Ammon's horn (tissue), 1 donor: Measurements from ENCODE around the gene NPAS3.

Source experiments
- DNase-seq: peaks from one replicate; pipeline ENCODE4 v3.0.0-alpha.2; 2016; ENCODE audit warnings: low spot score

Gene NPAS3

DNA sequence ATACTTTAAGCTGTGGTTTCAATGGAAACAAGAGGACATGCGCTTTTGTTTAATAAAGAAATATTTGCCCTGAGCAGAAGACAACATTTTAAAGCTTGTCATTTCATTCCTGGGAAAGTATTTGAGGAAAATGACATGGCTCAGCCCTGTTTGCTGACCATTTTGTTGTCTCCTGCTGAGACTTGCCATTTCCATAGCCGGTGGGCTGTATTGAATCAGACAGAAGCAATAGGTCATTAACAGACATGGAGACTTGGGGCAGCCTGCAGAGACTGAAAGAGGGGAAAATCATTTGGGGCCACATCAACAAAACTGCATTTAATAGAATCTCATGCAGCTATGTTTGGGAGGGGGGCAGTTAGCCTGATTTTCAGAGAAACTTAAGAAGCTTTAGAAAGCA is 443.0 kb downstream of the NPAS3 start:
- no peak for DNase-seq

DNA sequence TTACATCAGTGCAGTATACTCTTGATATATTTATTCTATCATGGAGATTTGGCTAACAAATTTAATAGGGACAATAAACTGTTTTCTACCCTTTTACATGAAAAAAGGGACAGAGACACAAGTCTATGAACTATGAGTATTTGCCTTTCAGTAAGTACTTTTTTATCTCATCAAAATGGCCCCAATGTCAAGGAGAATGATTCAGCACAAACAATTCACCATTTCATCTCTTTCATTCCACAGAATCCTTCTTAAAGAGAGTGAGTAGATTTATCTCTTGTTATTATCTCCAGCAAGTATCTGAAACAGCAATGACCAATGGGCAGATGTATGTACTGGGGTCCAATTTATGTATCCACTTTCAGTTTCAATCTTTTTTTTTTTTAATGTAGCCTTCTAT is 447.5 kb downstream of the NPAS3 start:
- DNase-seq, result no peak

DNA sequence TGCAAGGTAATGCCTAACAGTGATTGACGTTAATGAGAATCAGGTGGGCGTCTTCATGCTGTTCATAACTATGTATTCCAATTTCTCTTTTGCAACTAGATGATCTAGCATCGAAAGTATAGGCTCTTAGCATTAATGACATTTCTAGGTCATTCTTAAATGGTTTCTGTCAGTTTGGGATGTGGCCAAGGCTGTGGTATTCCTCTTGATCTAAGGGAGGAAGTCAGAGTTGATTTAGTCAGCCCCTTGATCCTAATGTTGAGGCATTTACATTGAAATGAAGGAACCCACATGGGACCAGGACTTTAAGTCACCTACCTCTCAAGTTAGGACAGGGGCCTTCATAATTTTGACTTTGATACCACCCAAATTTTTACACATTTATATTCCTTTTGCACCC is 448.1 kb downstream of the NPAS3 start:
- no peak for DNase-seq

DNA sequence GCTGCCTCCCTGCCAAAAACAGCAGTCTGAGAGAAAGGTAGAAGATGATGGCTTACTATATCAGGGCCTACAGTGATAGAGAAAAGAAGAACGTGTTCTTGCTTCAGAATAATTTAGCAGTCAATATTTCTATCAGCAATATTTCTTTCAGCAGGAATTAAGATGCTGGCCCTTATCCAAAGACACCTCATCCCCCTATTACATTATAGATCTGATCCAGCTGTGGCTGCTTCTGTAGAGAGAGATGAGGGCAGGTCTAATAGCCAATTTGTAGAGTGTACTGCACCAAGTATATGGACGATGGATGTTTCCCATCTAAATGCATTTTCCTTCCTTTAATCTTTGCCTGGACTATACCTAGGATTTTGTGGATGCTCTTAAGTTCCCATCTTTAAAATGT is 451.7 kb downstream of the NPAS3 start:
- no peak for DNase-seq

DNA sequence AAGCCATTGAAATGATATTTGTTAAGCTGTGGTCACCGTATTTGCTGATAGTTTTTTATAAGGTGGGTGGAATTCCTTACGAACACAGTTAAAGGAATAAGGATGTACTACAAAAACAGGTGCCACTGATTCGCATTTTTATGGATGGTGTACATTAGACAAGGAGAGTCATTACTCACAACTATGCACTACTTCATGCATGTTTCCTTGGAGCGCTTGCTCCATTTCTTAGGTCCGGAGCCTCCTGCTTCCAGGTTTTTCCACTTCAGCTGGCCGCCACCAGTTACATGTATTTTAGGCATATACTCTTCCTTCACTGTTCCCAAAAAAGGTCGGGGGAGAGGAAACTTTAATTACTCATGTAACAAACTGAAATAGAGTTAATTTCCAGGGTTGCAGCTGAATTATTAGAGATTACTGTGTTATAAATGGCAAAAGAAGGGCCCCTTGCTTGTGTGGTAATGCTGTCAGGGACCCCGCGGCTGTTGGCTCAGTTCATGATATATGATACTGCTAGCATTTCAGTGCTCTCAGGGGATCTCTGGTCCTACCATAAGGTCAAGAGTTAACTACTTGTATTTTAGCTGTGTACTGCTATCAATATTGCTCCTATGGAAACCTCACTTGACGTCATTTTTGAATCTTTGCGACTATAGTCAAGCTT is 454.7 kb downstream of the NPAS3 start:
- no peak for DNase-seq

DNA sequence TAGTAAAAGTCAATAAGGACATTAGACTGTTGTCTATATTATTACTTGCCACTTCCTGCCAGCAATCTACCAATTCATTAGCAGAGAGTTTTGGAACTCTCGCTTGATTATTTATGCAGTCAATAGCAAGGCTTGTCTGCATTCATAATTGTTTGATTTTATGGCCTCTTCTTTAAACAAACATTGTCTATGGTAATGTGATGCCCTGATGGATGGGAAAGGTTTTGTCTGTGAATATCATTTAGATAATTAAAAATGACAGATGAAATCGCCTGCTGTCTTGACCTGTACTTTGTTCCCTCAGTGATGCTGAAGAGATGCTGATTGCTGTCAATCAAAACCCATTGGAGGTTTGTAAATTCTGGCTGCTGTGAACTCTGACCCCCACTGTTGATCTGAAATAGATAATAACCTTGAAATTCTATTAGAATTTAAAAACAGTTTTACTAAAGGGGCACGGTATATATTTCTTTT is 455.3 kb downstream of the NPAS3 start:
- DNase-seq, result no peak

DNA sequence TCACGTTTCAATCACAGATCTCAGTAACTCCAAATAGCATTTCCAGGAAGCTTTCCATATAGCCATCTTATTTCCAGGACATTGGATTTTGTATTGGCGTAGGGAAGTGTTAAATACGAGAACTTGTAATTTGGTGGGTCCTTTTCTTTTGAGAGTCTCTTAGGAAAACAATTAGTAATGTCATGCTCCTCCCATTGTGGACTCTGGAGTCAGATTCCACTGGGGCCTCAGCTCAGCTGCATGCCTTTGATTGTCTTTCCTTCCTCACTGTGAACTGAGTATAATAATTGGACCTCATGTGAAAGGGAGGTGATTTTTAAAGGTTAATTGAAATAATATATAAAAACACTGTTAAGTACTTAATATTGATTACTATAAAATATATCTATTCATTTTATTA is 462.6 kb downstream of the NPAS3 start:
- no peak for DNase-seq

DNA sequence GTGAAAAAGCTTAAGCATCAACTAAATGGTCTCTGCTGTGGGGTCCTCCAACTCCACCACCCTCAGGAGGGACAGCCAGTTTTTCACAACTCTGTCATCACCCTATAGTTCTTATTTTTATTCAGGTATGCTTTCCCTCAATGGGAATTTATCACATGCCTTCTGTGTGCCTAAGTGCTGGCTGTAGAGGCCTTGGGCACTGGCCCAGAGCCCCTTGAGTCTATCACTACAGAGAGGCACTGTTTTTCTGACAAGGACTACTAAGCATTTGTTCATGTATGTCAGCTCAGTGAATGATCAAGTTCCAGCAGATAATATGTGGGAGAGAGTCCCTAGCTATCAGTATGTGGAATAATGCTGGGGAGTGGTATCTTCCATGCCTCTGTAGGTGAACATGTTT is 463.9 kb downstream of the NPAS3 start:
- DNase-seq, result no peak

DNA sequence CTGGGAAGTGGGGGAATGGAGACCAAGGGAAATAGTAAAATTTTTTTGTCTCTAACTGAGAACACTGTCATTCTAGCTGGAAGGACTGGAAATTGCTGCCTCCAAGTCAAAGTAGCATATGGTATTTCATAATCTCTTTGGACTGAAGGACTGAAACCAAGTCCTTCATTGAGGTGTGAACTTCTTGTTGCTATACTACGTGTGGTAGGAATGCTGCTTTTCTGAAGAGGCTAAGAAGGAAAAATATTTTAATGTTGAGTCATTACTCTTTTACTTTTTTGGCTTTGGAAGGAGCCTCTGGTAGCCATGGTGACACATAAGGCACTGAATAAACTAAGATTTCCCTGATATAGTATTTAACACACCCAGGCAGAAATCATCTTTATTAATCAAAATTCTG is 465.4 kb downstream of the NPAS3 start:
- no peak for DNase-seq

DNA sequence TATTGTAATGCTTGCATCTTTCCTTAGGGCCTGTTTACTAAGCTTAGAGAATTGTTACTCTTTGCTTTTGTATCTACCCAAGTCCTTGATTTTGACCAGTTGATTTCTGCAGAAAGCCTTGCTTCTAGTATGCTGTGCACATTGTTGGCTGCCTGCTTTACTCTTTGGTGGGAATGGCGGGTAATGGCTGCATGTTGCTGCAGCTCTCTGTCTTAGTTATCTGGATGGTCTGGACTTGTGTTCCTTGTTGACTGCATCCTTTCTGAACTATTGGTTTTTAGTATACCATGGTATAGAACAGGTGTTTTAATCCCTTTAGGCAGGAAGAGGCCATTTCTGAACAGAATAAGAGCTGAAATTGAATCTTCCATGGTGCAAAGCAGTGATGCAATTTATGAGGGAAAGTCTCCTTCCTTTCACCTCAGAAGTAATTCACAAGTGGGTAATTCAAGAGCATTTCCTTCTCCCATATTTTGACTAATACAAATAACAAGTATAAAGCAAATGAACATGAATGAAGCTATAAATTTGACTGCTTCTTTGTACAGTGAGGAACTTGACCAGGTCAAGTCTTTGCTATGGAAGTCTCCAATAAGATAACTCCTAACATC is 466.4 kb downstream of the NPAS3 start:
- no peak for DNase-seq

DNA sequence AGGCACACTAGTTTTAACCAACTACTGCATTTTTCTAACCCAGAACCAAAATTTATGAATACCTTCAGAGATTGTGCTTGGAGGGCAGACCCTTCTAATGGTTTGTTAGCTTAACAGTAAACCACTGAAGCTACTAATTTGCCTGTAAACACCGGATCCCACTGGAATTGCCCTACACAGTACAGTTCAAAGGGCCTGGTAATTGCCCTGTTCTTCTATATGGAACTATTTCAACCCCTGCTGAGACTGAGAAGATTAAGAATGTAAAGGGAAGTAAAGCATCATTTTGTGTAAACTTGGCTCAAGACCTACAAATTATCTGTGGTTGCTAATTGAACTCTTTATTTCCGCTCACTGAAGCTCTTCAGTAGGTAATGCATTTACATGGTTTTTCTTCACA is 468.1 kb downstream of the NPAS3 start:
- no peak for DNase-seq

DNA sequence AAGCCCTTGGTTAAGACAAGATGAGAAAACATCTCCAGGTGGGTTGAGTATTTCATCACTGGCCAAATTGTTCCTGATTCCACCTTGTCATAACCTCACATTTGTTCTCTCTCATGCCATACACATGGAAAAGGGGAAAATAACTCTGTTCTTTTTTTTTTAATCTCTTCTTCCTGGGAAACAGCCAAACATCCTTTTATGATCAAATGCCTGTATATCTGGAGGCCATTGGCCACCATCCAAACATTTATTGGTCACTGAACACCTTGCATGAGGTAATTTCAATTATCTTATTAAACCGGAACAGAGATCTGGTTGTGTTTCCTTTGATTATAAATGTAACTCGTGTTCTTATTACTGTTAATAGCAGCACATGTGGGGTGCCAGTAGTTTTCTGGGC is 469.6 kb downstream of the NPAS3 start:
- no peak for DNase-seq

DNA sequence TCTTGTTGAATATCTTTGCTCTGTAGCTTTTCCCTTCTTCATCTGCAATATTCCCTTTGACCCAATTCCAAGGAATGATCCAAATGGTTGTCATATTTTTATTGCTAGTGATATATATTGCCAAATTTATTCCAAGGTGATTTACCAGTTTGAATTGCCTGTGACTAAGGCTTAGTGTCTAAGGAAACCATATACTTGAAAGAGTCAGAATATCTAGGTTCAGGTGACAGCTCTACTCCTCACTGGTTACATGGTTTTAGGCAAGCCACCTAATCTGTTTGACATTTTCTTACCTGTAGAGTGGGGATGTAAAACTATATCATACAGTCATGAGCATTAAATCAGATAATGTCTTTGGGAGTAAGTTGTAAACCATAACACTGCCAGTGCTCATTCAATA is 473.8 kb downstream of the NPAS3 start:
- no peak for DNase-seq

DNA sequence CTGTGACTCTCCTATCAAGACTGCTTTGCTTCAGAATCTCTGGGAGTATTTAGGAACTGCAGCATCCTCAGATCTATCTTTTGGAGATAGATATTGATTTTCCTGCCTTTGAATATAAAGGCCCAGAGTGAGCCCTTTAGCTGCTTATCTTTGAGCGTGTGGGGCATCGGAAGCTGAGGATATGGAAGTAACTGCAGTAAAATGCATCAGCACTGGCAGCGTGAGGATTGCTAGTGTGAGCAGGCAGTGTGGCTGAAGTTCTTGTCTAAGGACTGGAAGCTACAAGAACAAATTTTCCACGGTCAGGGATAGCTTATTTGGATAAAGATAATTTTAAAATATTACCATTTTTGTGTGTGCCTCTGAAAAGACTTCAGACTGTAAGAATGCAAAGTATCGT is 474.7 kb downstream of the NPAS3 start:
- no peak for DNase-seq

DNA sequence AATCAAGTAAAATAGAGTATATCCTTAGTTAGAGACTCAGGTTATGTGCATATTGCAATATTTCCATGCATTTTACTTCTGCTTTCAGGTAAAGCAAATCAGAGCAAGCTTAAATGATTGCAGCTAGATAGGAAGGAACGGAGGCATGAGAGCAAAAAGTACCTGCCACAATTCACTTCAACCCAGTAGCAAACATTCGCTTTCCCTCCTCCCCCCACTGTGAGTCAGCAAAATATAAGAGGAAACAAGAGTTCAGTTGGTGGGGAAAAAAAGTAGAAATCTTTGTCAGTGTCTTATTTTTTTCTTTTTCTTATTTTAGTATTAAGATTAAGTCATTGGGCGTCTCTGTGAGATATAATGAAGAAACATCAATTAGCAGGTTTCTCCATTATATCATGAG is 475.4 kb downstream of the NPAS3 start:
- peak; percentile 10 for DNase-seq

DNA sequence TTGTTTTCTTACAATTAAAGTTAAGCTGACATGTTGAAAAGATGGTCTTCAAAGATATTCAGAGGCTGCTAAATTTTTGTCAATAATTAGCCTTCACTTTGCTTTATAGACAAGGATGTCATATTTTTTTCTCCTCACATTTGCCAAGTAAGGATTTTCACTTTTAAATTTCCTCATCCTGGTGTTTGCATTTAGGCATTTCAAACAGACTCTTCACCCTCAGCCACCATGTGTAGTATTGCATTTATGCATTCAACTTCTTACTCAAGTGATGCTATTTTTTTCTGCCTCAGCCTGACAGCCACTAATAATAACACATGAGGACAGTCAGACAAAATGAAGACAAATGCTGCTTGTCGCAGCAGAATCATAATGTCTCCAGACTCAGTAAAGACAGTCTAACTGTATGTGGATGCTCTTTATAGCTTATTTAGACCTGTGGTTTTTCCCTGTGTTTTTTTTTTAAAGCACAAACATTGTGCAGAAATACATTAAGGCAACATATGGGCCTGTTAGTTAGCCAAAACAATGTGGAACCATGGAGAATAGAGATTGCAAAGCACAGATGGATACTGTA is 481.5 kb downstream of the NPAS3 start:
- no peak for DNase-seq

DNA sequence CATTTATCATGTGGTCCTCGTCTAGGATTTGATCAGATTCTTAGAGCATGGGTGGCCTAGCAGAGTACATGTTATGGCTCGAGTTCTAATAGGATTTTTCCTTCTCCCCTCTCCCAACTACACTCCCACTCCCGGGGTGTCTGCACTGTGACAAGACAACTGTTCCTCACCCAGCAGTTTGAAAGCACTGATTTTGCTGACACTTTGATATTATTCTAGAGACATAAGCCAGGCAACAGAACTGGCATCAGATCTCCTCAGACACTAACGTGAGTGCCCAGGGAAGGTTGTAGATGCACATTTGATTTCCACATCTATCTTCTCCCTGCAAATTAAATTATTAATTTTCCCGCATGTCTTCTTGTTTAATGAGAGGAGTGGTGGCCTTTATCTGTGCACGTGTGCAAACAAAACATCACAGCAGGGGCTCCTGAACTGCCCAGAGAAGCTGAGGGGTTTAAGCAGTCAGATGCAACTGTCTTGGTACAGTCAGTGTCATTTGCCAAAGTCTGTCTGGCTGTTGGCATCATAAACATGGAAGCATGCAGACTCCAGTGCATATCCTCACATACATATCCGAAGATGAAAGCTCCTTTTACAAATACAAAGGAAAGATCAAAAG is 491.8 kb downstream of the NPAS3 start:
- no peak for DNase-seq

DNA sequence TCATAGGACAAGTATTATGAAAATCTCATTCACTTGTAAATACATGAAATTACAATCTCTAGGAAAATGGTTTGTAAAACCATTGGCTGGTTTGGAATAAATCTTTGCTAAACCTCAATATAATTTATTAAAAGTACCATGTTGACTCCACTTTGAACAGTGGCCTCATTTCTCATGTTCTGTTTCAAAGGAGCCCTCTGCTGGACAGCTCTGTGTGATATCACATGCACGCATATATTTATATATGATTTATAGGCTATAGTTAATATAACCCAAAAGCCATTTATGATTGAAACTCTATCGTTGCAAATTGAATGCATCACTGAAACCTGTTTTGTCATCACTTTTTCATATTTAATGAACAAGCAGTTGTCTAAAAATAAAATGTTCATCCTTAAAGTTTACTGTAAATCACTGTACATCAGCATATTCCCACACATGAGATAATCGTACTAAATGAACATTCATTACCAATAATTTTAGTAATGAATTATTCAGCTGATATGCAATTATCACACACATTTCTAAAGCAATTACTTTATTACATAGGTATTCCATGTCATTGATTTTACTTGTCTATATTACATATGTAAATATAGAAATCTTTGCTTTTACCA is 493.8 kb downstream of the NPAS3 start:
- DNase-seq, result no peak

DNA sequence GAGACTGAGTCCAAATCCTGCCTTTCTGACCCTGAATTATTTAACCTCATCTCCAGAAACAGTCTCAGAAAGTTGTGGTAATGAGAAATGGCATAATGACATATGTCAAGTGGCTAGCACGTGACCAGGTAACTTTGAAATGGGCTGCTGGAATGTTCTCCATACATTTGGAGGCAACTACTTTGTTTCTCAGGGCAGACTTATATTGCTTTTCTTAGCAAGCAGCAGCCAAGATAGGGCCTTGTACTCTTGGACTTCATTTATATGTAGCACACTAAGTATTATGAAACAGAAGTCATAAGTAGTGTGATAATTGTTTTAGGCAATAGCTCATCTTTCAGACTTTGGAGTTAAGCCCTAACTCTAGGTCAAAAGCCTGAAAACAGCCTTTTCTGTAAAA is 494.7 kb downstream of the NPAS3 start:
- DNase-seq, result no peak

DNA sequence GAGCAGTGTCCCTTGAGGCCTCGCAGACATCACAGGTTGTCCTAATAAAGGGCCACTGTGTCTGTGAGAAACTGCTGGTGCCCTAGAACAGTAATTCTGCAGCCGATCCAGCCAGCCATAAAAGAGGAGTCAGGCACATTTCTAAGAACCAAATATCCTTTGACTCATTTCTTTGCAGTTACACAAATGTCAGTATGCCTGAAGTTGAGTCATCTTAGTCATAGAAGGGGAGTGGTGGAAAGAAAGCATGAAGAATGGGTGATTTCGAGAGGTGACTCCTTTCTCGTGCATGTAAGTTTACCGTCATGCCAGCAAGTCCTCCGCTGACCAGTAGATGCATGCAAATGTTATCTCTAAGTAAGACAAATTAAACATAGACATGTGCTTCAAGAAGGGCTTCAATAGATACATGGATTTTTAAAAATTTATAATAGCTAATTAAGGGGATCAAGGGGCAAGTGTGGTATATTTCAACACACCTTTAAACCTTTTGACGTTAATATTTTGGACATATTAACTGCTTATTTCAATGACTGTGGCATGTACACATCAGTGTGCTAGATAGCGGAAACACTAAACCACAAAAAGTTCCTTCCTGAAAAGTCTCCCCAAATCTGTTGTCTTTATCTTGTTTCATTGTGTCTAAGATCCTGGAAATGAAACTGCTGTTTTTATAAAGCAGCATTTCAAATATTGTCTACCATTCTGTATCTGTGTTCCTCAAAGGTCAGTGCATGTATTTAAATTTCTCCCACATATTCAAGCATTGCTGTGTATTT is 497.4 kb downstream of the NPAS3 start:
- no peak for DNase-seq

DNA sequence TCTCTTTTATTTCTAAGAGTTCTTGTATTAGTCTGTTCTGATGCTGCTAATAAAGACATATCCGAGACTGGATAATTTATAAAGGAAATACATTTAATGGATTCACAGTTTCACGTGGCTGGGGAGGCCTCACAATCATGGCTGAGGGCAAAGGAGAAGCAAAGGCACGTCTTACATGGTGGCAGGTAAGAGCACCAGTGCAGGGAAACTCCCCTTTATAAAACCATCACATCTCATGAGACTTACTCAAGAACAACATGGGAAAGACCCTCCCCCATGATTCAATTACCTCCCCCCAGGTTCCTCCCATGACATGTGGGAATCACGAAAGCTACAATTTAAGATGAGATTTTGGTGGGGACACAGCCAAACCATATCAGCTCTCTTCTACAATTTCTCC is 503.0 kb downstream of the NPAS3 start:
- no peak for DNase-seq

DNA sequence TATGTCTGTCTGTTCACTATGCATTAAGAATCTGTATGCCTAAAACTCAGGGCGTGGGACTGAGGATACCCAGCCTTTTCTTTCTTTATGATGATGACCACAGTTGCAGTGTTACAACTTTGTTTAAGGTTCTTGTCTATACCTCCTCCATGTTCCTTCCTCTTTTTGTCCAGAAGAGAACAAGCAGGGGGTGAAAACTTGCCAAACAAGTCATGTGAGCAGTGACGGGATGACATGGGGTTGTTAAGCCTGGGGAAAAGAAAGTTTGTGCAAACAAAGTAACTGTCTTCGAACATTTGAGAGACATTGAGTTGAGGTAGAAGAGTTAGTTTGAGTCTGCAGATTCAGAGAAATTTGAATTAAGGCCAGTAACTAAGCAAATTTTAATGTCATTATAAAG is 505.5 kb downstream of the NPAS3 start:
- DNase-seq, result no peak
